Cardiac muscle cell (in vitro differentiated cells and primary cell): ENCODE data around the gene SLC24A4. TPM values are rescaled to one million over a fixed set of nuclear protein-coding genes. Genes with fewer than 3 reads are reported as not detected.
A peak's percentile ranks its signal among the peaks of the same experiment; 100 is the strongest.

Experiments
- DNase-seq, 2 donors: peaks; one replicate each; pipeline versions ENCODE4 v3.0.0 to v3.0.0-alpha.2; 2010 to 2017; ENCODE audit warnings: low read depth in 1 of 2, low spot score in 1 of 2
- H3K27ac ChIP-seq: fragments of 200-600 bp; sonication (generic); 2 replicates; pipeline ENCODE4 v1.5.1; 2016
- H3K27me3 ChIP-seq: fragments of 200-600 bp; sonication (generic); 2 replicates; pipeline ENCODE4 v1.6.0; 2016; ENCODE audit warnings: control low read depth
- H3K36me3 ChIP-seq: fragments of 200-600 bp; sonication (generic); 2 replicates; pipeline ENCODE4 v1.5.1; 2016; ENCODE audit warnings: control low read depth
- H3K4me1 ChIP-seq: fragments of 200-600 bp; sonication (generic); 2 replicates; pipeline ENCODE4 v1.8.1; 2017; ENCODE audit warnings: low read depth, mild to moderate bottlenecking, mixed run types
- H3K4me3 ChIP-seq: fragments of 200-600 bp; sonication (generic); 2 replicates; pipeline ENCODE4 v1.5.1; 2016; ENCODE audit warnings: mild to moderate bottlenecking
- H3K9me3 ChIP-seq: fragments of 200-600 bp; sonication (generic); 2 replicates; pipeline ENCODE4 v1.5.1; 2017; ENCODE audit warnings: low read depth, mild to moderate bottlenecking, control low read depth
- polyA plus RNA-seq: library from polyadenylated mRNA; unstranded; fragments of >200 nt; fragmentation: Nextera tagmentation; extraction: Ambion mirVana; gene quantifications from 2 replicates; pipeline ENCODE4 v1.2.1, GENCODE V29; 2016
- total RNA-seq: library from RNA; depleted of rRNA; stranded (reverse); fragments of >200 nt; gene quantifications from 2 replicates; pipeline ENCODE4 v1.2.3, GENCODE V29; 2016
- TF ChIP-seq, protein P1 (sequence below): IDR thresholded peaks from 2 replicates; pipeline ENCODE4 v1.5.1; 2012; ENCODE audit warnings: low read depth, mild to moderate bottlenecking, low read length

SLC24A4 gene
- total and polyA plus RNA-seq, 2 experiments from 2014 or later = 0.07 to 0.09 TPM

- no peaks in the 10 kb centered on the region for H3K36me3 ChIP-seq
- H3K4me3 ChIP-seq = no peak overlapping the region
- DNase-seq = no peak
- no peaks in the 10 kb centered on the region for H3K9me3 ChIP-seq
- peaks cover 10% of the 10 kb centered on the region for H3K27me3 ChIP-seq
- TF ChIP-seq, protein P1, sequence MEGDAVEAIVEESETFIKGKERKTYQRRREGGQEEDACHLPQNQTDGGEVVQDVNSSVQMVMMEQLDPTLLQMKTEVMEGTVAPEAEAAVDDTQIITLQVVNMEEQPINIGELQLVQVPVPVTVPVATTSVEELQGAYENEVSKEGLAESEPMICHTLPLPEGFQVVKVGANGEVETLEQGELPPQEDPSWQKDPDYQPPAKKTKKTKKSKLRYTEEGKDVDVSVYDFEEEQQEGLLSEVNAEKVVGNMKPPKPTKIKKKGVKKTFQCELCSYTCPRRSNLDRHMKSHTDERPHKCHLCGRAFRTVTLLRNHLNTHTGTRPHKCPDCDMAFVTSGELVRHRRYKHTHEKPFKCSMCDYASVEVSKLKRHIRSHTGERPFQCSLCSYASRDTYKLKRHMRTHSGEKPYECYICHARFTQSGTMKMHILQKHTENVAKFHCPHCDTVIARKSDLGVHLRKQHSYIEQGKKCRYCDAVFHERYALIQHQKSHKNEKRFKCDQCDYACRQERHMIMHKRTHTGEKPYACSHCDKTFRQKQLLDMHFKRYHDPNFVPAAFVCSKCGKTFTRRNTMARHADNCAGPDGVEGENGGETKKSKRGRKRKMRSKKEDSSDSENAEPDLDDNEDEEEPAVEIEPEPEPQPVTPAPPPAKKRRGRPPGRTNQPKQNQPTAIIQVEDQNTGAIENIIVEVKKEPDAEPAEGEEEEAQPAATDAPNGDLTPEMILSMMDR = no peak
- H3K27ac ChIP-seq = no peak overlapping the region
- H3K4me1 ChIP-seq = no peaks in the 10 kb centered on the region
Observed at GRCh38 chr14:92309968-92310530, 12.9 kb upstream of the SLC24A4 start.

DNA sequence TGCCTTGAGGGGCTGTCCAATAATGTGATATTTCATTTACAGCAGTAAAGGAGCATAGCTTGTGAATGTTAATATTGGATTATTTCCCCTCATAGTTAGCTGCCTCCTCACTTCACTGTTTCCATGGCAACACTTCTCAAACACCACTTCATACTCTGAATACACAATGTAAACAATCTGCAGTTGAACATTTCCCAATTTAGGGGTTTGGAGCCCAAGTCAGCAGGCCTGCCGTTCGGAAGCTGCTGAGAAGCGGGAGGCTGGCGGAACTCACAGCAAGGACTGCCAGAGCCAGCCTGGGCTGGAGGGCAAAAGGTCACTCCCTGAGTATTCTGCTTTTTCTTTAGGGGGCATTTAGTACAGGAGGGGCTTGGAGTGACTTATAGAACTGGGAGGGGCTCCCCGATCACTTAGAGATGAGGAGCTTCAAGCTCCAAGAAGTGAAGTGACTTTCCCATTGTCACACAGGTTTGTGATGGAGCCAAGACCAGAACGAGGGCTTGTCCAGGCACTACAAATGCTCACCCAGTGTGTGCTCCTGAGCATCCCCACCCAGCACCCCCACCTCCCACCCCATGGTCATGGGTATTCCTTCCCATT lies 12.1 kb upstream of the SLC24A4 start:
- no peaks in the 10 kb centered on the region for H3K9me3 ChIP-seq
- no peaks in the 10 kb centered on the region for H3K36me3 ChIP-seq
- no peaks in the 10 kb centered on the region for H3K4me1 ChIP-seq
- H3K27me3 ChIP-seq = peaks cover 13% of the 10 kb centered on the region
- peak in 1 of 2 donors; percentile 4 for DNase-seq
- TF ChIP-seq, protein P1 = no peak
- no peak overlapping the region for H3K27ac ChIP-seq
- no peak overlapping the region for H3K4me3 ChIP-seq

- TF ChIP-seq, protein P1 = no peak
- Histone ChIP-seq H3K36me3 (no peaks in the 10 kb centered on the region), H3K4me1 (no peaks in the 10 kb centered on the region), H3K4me3 (no peak overlapping the region), H3K9me3 (no peaks in the 10 kb centered on the region), H3K27me3 (peaks cover 32% of the 10 kb centered on the region), H3K27ac (no peak overlapping the region)
- no peak for DNase-seq
Observed at GRCh38 chr14:92314182-92314581, 8.8 kb upstream of the SLC24A4 start.

GRCh38 chr14:92315050-92315805 lies 7.7 kb upstream of the SLC24A4 start:
- Histone ChIP-seq H3K4me3 (no peak overlapping the region), H3K27me3 (peaks cover 42% of the 10 kb centered on the region), H3K27ac (no peak overlapping the region), H3K9me3 (no peaks in the 10 kb centered on the region), H3K4me1 (no peaks in the 10 kb centered on the region), H3K36me3 (no peaks in the 10 kb centered on the region)
- TF ChIP-seq, protein P1 = no peak
- no peak for DNase-seq

DNA sequence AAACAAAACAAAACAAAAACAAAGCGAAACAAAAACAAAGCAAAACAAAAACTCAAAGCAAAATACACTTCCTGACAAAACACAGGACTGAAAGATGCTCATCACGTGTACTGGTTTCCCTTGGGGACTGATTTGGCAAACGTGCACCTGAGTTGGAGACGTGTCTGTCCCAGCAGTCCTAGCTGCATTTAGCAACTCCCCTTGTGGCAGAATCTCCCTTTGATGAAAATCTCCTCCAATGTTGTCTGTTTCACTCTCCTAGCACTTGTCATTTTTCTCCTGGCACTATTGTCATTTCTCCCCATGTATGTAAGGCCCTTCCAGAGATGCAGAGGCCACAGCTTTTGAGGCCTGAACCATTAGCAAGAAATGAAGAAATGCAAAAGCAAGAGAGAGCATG lies 6.8 kb upstream of the SLC24A4 start:
- no peaks in the 10 kb centered on the region for H3K9me3 ChIP-seq
- H3K4me3 ChIP-seq = no peak overlapping the region
- H3K27me3 ChIP-seq = peaks cover 52% of the 10 kb centered on the region
- H3K36me3 ChIP-seq = no peaks in the 10 kb centered on the region
- H3K27ac ChIP-seq = no peak overlapping the region
- H3K4me1 ChIP-seq = no peaks in the 10 kb centered on the region
- TF ChIP-seq, protein P1 = no peak
- no peak for DNase-seq
